ENCODE data around the gene MIDN. TPM values are rescaled to one million over a fixed set of nuclear protein-coding genes. Genes with fewer than 3 reads are reported as not detected.

The MIDN gene
- total RNA-seq, 1 donor from 2014 or later, result 170 TPM

- peak overlapping the region; percentile 99 for H3K27ac ChIP-seq
- no peaks in the 10 kb centered on the region for H3K27me3 ChIP-seq
- peaks cover 0 to 48% of the 10 kb centered on the region in 2 donors for H3K36me3 ChIP-seq
- peak overlapping the region; percentile 63 to 94 for H3K4me3 ChIP-seq
- TF ChIP-seq CTCF (IDR thresholded peaks at IDR 0.05), result no peak
- no peak for TF ChIP-seq POLR2A (IDR thresholded peaks at IDR 0.05)
- TF ChIP-seq POLR2AphosphoS5 (IDR thresholded peaks at IDR 0.05; ENCODE audit: insufficient read depth in 1 of 2, low read depth in 1 of 2), result no peak
- DNase-seq (ENCODE audit: extremely low spot score in 2 of 2), result no peak
- no peaks in the 10 kb centered on the region for H3K9me3 ChIP-seq
- peaks cover 88% of the 10 kb centered on the region for H3K4me1 ChIP-seq
- intact Hi-C loops (cut with DNase I), result loop anchor here (10.0 kb wide), 2 partner anchors 114 to 174 kb away; partner anchors contain the start of gene NDUFS7
Measured at GRCh38 chr19:1270213-1270853, 21.9 kb downstream of the MIDN start.

- Histone ChIP-seq H3K27me3 (no peaks in the 10 kb centered on the region), H3K4me1 (peaks cover 83% of the 10 kb centered on the region), H3K27ac (peak overlapping the region; percentile 99), H3K36me3 (peaks cover 0 to 48% of the 10 kb centered on the region in 2 donors), H3K4me3 (peak overlapping the region; percentile 63 to 94), H3K9me3 (no peaks in the 10 kb centered on the region)
- no peak for DNase-seq (ENCODE audit: extremely low spot score in 2 of 2)
- TF ChIP-seq POLR2A (IDR thresholded peaks at IDR 0.05) (no peak), POLR2AphosphoS5 (IDR thresholded peaks at IDR 0.05; ENCODE audit: insufficient read depth in 1 of 2, low read depth in 1 of 2) (no peak), CTCF (IDR thresholded peaks at IDR 0.05) (no peak)
- intact Hi-C loops (cut with DNase I), result loop anchor here (10.0 kb wide), 2 partner anchors 114 to 174 kb away; partner anchors contain the start of gene NDUFS7
Measured at GRCh38 chr19:1270854-1271527, 22.6 kb downstream of the MIDN start.

- H3K9me3 ChIP-seq, result no peaks in the 10 kb centered on the region
- no peak for TF ChIP-seq POLR2A (IDR thresholded peaks at IDR 0.05)
- no peak for TF ChIP-seq POLR2AphosphoS5 (IDR thresholded peaks at IDR 0.05; ENCODE audit: insufficient read depth in 1 of 2, low read depth in 1 of 2)
- TF ChIP-seq CTCF (IDR thresholded peaks at IDR 0.05), result no peak
- H3K27ac ChIP-seq, result peak overlapping the region; percentile 99
- H3K4me3 ChIP-seq, result peak overlapping the region; percentile 63 to 94
- no peaks in the 10 kb centered on the region for H3K27me3 ChIP-seq
- intact Hi-C loops (cut with DNase I), result loop anchor here (10.0 kb wide), 2 partner anchors 113 to 173 kb away; partner anchors contain the start of gene NDUFS7
- H3K4me1 ChIP-seq, result peaks cover 83% of the 10 kb centered on the region
- H3K36me3 ChIP-seq, result peaks cover 0 to 48% of the 10 kb centered on the region in 2 donors
- no peak for DNase-seq (ENCODE audit: extremely low spot score in 2 of 2)
Measured at GRCh38 chr19:1271528-1272422, 23.4 kb downstream of the MIDN start.

GRCh38 chr19:1272423-1273262 lies 24.3 kb downstream of the MIDN start:
- no peak for DNase-seq (ENCODE audit: extremely low spot score in 2 of 2)
- no peaks in the 10 kb centered on the region for H3K27me3 ChIP-seq
- intact Hi-C loops (cut with DNase I), result loop anchor here (10.0 kb wide), 2 partner anchors 112 to 172 kb away; partner anchors contain the start of gene NDUFS7
- peaks cover 77% of the 10 kb centered on the region for H3K4me1 ChIP-seq
- no peaks in the 10 kb centered on the region for H3K9me3 ChIP-seq
- H3K27ac ChIP-seq, result peak overlapping the region; percentile 98
- no peak for TF ChIP-seq POLR2A (IDR thresholded peaks at IDR 0.05)
- no peak for TF ChIP-seq CTCF (IDR thresholded peaks at IDR 0.05)
- no peak for TF ChIP-seq POLR2AphosphoS5 (IDR thresholded peaks at IDR 0.05; ENCODE audit: insufficient read depth in 1 of 2, low read depth in 1 of 2)
- peaks cover 0 to 55% of the 10 kb centered on the region in 2 donors for H3K36me3 ChIP-seq
- H3K4me3 ChIP-seq, result peak overlapping the region in 1 of 2 donors; percentile 94

Measured in vagina (tissue), 2 donors.